ENCODE results near the gene BUD31.
A peak's percentile ranks its signal among the peaks of the same experiment; 100 is the strongest.

The BUD31 gene

GRCh38 chr7:99438573-99439480 lies 30.1 kb downstream of the BUD31 start, which contains the start of the genes CPSF4 and PTCD1:
TSS of gene CPSF4 (plus strand) at chr7:99438943. CDS start at chr7:99439083, 140 bp downstream.
TSS of gene PTCD1 (minus strand) at chr7:99438798. CDS start at chr7:99435242, 3,556 bp downstream.
- peak; percentile 88 for FAIRE-seq

DNA sequence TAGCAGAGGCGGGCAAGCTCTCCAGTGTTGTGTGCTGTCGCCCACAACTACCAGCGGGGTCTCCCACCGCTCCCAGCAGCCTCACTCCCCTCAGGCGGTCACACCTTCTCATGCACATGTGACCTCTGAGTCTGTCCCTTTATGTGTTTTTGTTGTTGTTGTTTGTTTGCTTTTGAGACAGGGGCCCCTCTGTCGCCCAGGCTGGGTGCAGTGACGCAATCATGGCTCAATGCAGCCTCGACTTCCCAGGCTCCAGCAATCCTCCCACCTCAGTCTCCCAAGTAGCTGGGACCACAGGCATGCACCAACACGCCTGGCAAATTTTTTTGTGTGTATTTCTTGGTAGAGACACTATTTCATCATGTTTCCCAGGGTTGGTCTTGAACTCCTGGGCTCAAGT lies 31.4 kb downstream of the BUD31 start:
- no peak for FAIRE-seq

DNA sequence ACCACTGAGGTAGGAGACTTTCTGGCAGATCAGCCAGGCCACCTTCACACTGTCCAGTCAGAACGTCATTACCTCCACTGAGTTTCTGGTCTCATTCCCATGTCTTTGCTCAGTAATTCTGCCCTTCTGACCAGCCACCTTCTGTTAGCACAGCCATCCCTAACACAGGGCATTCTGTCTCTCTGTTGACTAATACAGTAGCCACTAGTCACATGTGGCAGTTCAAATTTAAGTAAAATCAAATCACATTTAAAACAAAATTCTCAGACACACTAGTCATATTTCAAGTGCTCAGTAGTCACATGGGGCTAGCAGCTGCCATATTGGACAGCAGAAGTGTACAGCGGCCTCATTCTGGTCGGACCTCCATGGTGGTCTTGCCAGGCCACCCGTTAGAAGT lies 37.3 kb downstream of the BUD31 start:
- no peak for FAIRE-seq

GRCh38 chr7:99447943-99448342 lies 39.2 kb downstream of the BUD31 start:
- no peak for FAIRE-seq

DNA sequence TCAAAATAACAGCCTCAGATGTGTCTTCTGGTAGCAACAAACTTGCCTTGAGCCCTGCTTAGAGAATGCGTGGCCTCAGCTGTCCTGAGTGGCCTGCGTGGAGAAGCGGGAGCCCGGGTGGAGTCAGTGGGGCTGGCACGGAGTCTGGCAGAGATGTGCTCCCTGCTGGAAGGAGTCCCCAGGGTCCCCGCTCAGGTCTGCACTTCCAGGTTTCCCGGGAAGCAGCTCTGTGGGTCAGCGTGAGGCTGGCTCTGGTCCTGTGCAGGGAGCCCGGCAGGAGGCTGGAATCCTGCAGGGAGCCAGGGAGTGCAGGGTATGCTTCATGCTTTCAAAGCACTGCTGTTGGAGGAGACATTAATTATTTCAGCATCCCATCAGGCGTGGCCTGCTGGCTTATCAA lies 40.1 kb downstream of the BUD31 start:
- FAIRE-seq: no peak

- no peak for FAIRE-seq
These were observed 40.6 kb downstream of the BUD31 start for GRCh38 chr7:99449326-99449725.

GRCh38 chr7:99451936-99452335 lies 43.2 kb downstream of the BUD31 start:
- FAIRE-seq: no peak

- no peak for FAIRE-seq
These were observed 43.8 kb downstream of the BUD31 start for GRCh38 chr7:99452541-99452940.

DNA sequence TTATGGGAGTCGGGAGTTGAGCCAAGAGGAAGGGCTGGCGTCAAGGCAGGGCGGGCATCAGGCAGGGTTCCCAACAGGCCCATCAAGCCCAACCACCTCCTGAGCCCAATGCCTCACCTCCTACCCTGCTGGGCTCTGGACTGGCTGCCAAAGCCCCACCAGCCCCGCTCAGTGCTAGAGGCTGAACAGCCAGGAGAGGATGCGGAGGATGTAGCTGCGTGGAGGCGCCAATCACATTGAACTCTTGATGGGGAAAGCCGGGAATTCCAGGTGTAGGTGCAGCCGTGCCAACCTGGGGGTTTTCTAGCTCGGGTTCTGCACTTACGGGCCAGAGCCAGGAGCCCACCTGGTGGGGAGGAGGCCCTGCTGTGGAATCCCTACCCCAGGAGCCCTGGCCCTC lies 44.3 kb downstream of the BUD31 start:
- no peak for FAIRE-seq

- FAIRE-seq: no peak
These were observed 47.1 kb downstream of the BUD31 start for GRCh38 chr7:99455874-99456273.

DNA sequence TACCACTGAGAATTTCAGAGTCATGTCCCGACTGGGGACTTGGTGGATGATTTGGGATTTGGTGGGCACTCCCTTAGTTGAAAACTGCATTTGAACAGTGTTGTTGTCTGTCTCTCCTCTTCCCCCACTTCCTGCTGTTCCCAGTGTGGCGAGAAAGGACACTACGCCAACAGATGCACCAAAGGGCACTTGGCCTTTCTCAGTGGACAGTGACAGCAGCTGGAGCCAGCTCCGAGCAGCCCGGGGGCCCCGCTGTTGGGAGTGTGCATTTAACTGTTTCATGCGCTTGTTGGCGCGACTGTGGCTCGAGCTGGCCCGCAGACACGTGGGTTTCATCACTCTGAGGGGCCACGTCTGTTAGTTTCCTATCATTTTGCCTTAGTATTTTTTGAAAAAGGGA lies 47.5 kb downstream of the BUD31 start:
- no peak for FAIRE-seq

DNA sequence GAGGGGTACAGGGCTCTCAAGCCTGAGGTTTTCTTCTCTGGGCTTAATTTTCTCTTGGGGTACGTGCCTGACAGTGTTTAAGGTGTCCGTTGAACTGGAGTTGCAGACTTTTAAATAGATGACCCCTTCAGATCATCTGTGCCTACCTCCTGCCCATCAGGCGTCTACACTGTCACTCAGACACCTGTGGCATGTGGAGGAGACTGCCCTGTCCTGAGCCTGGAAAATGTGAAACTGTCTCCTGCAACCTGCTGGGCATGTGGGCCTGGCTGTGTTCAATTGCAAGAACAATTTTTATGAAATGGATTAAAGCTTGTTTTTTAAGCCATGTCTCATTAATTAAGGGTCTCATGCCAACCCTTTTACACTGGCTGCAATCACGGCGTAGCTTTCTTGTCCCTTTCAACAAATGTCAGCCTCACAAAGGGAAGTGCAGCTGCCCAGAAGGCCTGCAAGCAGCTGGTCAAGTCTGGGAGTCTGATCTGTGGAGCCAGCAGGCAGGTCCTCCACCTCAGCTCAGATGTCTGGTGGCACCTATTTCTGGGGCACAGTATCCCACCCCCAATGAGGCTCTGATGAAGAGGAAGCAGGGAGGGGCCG lies 48.4 kb downstream of the BUD31 start:
- no peak for FAIRE-seq

- FAIRE-seq: no peak
These were observed 49.1 kb downstream of the BUD31 start for GRCh38 chr7:99457650-99458493.

DNA sequence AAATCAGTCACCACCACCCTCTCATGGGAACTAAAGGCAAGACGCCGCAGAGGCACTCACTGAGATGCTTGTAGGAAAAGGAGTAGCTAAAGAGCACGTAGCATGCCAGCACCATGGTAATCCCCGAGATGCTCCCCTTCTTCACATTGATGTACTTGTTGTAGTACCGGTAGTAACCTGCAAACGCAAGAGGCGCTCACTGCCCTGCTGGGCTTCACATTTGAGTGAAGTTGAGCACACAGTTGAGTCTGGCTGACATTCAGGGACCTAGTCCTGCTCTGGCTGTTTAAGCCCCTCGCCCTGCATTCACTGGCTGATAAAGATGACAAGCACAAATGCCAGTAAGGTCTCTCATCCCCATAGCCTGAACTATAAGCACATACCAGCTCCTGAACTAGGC lies 50.3 kb downstream of the BUD31 start:
- no peak for FAIRE-seq

- FAIRE-seq: no peak
These were observed 51.9 kb downstream of the BUD31 start for GRCh38 chr7:99460651-99461050.

DNA sequence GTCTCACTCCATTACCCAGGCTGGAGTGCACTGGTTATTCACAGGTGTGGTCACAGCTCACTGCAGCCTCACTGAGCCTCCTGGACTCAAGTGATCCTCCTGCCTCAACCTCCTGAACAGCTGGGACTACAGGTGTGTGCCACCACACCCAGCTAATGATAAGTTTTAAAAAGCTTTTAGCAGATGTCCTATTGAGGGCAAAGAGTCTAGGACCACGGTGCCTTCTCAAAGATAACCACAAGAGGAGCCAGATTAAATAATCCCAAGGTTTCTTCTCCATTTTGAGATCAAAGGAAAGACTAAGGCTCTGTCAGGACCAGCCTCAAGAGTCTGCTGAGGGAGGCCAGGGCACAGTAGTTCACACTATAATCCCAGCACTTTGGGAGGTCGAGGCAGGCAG lies 52.5 kb downstream of the BUD31 start:
- FAIRE-seq: no peak

DNA sequence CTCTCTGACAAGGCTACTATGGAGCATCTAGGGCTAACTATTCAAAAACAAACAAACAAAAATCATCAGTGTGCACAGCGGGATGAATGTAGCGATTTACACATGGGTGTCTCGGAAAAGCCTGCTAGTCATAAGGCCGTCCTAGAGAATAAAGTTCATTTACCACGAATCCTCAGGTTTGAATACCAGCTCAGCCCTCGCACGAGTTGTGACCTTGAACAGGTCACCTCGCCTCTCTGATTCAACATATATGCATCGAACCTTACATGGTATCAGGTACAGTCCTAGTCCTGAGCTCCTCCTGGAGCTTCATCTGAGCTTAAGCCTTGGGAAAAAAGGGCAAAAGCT lies 56.6 kb downstream of the BUD31 start:
- no peak for FAIRE-seq

DNA sequence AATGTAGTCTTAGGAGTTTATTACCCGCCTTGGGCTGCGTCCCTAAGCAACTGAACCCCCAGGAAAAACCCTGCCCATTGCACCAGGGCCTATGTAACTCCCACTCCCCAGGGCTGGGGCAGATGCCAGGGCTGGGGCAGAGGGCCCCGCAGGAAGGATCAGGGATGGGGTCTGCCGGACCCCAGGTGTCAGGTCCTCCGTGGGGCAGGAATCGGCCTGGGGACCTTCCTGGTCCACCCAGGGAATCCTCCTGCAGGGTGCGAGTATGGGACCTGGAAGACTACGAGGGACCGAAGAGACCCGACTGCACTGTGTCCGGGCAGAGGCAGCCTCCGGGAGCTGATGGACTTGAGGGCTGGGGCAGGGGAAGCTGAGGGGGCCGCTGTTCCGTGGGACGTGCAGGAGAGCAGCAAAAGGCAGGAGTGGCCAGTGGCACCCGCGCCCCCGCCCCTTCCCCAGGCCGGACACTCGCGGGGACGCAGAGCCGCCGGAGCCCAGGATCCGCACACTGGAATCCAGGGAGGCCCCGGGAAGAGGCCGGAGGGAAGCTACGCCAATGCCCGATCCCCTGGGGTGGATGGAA lies 59.7 kb downstream of the BUD31 start:
- no peak for FAIRE-seq
